ENCODE results near the gene PLEK2.

DNA sequence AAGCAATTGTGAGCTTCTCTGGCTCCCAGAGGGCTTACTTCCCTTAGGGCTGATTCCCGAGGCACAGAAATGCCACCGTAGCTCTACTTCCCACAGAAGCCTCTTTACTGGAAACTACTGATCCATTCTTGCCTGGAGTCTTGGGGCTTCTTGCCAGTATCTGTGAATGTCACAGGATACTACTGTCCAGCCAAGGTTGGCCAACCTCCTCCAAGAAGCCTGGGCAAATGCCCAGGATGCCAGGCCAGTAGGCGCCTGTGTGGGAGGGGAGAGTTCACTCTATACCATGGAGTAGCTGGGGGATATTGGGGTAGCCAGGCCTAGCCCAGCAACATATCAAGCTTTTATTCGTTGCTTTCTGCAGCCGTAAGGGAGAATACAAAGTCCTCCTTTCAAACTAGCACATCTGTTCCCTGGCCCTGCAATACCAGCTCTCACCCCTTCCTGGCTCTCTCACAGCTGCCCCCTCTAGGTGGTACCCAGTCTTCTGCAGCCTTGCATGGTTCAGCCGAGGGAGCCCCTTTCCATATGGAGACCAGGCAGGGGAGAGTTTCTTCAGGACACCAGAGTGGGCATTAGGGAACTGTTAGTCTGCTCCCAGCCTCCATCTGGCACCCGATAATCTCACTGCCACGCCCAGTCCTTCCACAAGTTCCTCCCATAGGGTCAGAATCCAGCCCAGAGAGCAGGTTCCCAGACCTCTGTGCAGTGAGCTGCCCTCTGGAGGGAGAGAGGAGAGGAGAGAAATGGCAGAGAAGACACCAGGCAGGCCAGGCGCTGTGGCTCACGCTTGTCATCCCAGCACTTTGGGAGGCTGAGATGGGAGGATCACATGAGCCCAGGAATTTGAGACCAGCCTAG is 24.3 kb upstream of the PLEK2 start:
- TF ChIP-seq GLIS3 (CRISPR knock-in tag; IDR thresholded peaks at IDR 0.05) (no peak), RARB (CRISPR knock-in tag; IDR thresholded peaks at IDR 0.05) (no peak), TCF4 (CRISPR knock-in tag; IDR thresholded peaks at IDR 0.05; ENCODE audit: borderline replicate concordance) (no peak), ZFP30 (CRISPR knock-in tag; IDR thresholded peaks at IDR 0.05) (no peak)
